Fibroblast of pulmonary artery (primary cell): ENCODE results near the gene IQGAP2.

Experiments used
- DNase-seq: peaks from one replicate; pipeline ENCODE4 v3.0.0-alpha.2; 2010; ENCODE audit warnings: low read depth
- H3K4me3 ChIP-seq: replicated peaks from 2 replicates; pipeline ENCODE4 v1.5.1; 2011; ENCODE audit warnings: low read depth, mild to moderate bottlenecking, control low read depth, low read length, moderate library complexity
- CTCF ChIP-seq: IDR thresholded peaks from 2 replicates; pipeline ENCODE4 v1.5.1; 2011; ENCODE audit warnings: mild to moderate bottlenecking, control low read depth, low read length, inconsistent platforms; ENCODE audit errors: missing control alignments

Gene IQGAP2

GRCh38 chr5:76378355-76378754 is 24.7 kb upstream of the IQGAP2 start:
- H3K4me3 ChIP-seq: no peak overlapping the region
- DNase-seq: no peak
- no peak for TF ChIP-seq CTCF

GRCh38 chr5:76379316-76379715 is 23.8 kb upstream of the IQGAP2 start:
- TF ChIP-seq CTCF: no peak
- no peak for DNase-seq
- H3K4me3 ChIP-seq: no peak overlapping the region

GRCh38 chr5:76379855-76380254 is 23.2 kb upstream of the IQGAP2 start:
- no peak for TF ChIP-seq CTCF
- no peak for DNase-seq

GRCh38 chr5:76380346-76381066 is 22.6 kb upstream of the IQGAP2 start:
- no peak overlapping the region for H3K4me3 ChIP-seq
- no peak for DNase-seq
- TF ChIP-seq CTCF: no peak

More at GRCh38 chr5:76379855-76380254, 23.2 kb upstream of the IQGAP2 start:
- H3K4me3 ChIP-seq: no peak overlapping the region

- H3K4me3 ChIP-seq: no peak overlapping the region
- TF ChIP-seq CTCF: no peak
- DNase-seq: no peak
Measured at GRCh38 chr5:76383126-76383832, 19.8 kb upstream of the IQGAP2 start.

GRCh38 chr5:76384189-76384588 is 18.9 kb upstream of the IQGAP2 start:
- no peak for DNase-seq
- H3K4me3 ChIP-seq: no peak overlapping the region
- TF ChIP-seq CTCF: no peak

GRCh38 chr5:76384705-76385104 is 18.4 kb upstream of the IQGAP2 start:
- no peak for DNase-seq
- no peak for TF ChIP-seq CTCF
- H3K4me3 ChIP-seq: no peak overlapping the region
